Thyroid gland (tissue), 4 donors: ENCODE results near the gene ZNF606. TPM values are rescaled to one million over a fixed set of nuclear protein-coding genes. Genes with fewer than 3 reads are reported as not detected.
A peak's percentile ranks its signal among the peaks of the same experiment; 100 is the strongest.

Source experiments
- DNase-seq, 2 donors: peaks; one replicate each; pipeline ENCODE4 v3.0.0-alpha.2; 2019
- H3K27ac ChIP-seq, 3 donors: fragments of 200-600 bp; sonication (generic); 1 replicate in 2 of 3; 2 replicates in 1 of 3; pipeline ENCODE4 v1.5.1; 2016 to 2019; ENCODE audit warnings: mild to moderate bottlenecking in 1 of 3, moderate library complexity in 1 of 3
- H3K27me3 ChIP-seq: fragments of 200-600 bp; sonication (generic); one replicate; pipeline ENCODE4 v1.5.1; 2019
- H3K36me3 ChIP-seq, 2 donors: fragments of 200-600 bp; sonication (generic); one replicate each; pipeline ENCODE4 v1.5.1; 2016 to 2019
- H3K4me1 ChIP-seq, 2 donors: fragments of 200-600 bp; sonication (generic); one replicate each; pipeline ENCODE4 v1.5.1; 2017 to 2019
- H3K4me3 ChIP-seq, 3 donors: fragments of 200-600 bp; sonication (generic); replicated peaks in 1 of 3; 1 replicate in 2 of 3; 2 replicates in 1 of 3; pipeline ENCODE4 v1.5.1; 2016; ENCODE audit warnings: mild to moderate bottlenecking in 1 of 3
- H3K9me3 ChIP-seq: fragments of 200-600 bp; sonication (generic); one replicate; pipeline ENCODE4 v1.5.1; 2017
- POLR2A ChIP-seq, 2 donors: fragments of 450-650 bp; IDR thresholded peaks; one replicate each; pipeline ENCODE4 v1.6.1; 2017; ENCODE audit warnings: antibody characterized with exemption in 2 of 2, mild to moderate bottlenecking in 2 of 2, moderate library complexity in 1 of 2
- WGBS, 2 donors: methylation state at CpG; one replicate each; pipeline ENCODE4 v1.1.5; 2017; 5-methylcytosine and 5-hydroxymethylcytosine counted together
- intact Hi-C: fragments of 100-400 bp; cut with DNase I; formaldehyde crosslinking; loops from one replicate; pipeline ENCODE4 v1.15.1; 2023
- total RNA-seq, 4 donors: library from RNA; depleted of rRNA; stranded (reverse); fragments of >200 nt; gene quantifications; one replicate each; pipeline ENCODE4 v1.2.3, GENCODE V29; 2016
- TF ChIP-seq, protein P1 (sequence below), 6 experiments: fragments of 200-600 bp in 3 of 6; fragments of 450-650 bp in 3 of 6; sonication (generic) in 3 of 6; IDR thresholded peaks; one replicate each; pipeline ENCODE4 v1.5.1; 2016 to 2019; ENCODE audit warnings: antibody characterized with exemption in 6 of 6, mild to moderate bottlenecking in 2 of 6, inconsistent platforms in 1 of 6, moderate library complexity in 1 of 6

ZNF606 gene
- total RNA-seq, 4 donors from 2014 or later: 30.2 to 60.4 (median 38.6) TPM

GRCh38 chr19:58038688-58039204, 36.1 kb upstream of the ZNF606 start:
- no peaks in the 10 kb centered on the region for H3K27me3 ChIP-seq
- WGBS, 2 donors: 22 to 27% methylated on average over 6 to 8 of the region's 8 CpGs
- H3K9me3 ChIP-seq: no peaks in the 10 kb centered on the region

GRCh38 chr19:58037927-58038687, 35.5 kb upstream of the ZNF606 start:
- Histone ChIP-seq H3K36me3 (no peaks in the 10 kb centered on the region), H3K4me1 (peaks cover 2 to 12% of the 10 kb centered on the region in 2 donors), H3K27me3 (no peaks in the 10 kb centered on the region), H3K27ac (no peak overlapping the region), H3K4me3 (no peak overlapping the region), H3K9me3 (no peaks in the 10 kb centered on the region)
- peak; percentile 79 to 85 for DNase-seq
- intact Hi-C loops: no loop called here
- 6 to 15% methylated on average over 22 to 25 of the region's 44 CpGs for WGBS, 2 donors
- TF ChIP-seq, protein P1, sequence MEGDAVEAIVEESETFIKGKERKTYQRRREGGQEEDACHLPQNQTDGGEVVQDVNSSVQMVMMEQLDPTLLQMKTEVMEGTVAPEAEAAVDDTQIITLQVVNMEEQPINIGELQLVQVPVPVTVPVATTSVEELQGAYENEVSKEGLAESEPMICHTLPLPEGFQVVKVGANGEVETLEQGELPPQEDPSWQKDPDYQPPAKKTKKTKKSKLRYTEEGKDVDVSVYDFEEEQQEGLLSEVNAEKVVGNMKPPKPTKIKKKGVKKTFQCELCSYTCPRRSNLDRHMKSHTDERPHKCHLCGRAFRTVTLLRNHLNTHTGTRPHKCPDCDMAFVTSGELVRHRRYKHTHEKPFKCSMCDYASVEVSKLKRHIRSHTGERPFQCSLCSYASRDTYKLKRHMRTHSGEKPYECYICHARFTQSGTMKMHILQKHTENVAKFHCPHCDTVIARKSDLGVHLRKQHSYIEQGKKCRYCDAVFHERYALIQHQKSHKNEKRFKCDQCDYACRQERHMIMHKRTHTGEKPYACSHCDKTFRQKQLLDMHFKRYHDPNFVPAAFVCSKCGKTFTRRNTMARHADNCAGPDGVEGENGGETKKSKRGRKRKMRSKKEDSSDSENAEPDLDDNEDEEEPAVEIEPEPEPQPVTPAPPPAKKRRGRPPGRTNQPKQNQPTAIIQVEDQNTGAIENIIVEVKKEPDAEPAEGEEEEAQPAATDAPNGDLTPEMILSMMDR (IDR thresholded peaks at IDR 0.05): no peak
- no peak for TF ChIP-seq POLR2A (IDR thresholded peaks at IDR 0.05)

More at GRCh38 chr19:58038688-58039204, 36.1 kb upstream of the ZNF606 start:
- Histone ChIP-seq H3K4me1 (peaks cover 2 to 8% of the 10 kb centered on the region in 2 donors), H3K4me3 (no peak overlapping the region), H3K36me3 (no peaks in the 10 kb centered on the region), H3K27ac (no peak overlapping the region)
- TF ChIP-seq, protein P1 (IDR thresholded peaks at IDR 0.05): no peak
- no peak for TF ChIP-seq POLR2A (IDR thresholded peaks at IDR 0.05)
- intact Hi-C loops: no loop called here
- no peak for DNase-seq

DNA sequence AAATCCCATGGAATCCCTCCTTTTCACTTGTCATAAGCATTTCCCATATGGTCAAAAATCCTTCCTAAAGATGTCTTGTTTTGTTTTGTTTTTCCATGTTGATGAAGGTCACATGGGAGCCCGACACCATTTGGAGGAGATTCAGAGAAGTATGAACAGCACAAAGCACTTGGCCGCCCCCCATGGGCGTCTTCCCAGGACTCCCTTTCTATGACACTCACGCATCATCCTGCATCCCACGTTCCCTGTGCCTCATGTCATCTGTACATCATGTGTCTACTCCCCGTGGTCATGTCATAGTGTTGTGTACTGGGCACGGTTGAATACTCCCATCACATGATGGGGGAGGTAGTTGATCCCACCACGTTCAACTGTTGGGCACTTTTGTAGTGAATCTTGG, 33.2 kb upstream of the ZNF606 start:
- intact Hi-C loops: no loop called here
- no peaks in the 10 kb centered on the region for H3K27me3 ChIP-seq
- DNase-seq: no peak
- TF ChIP-seq, protein P1 (IDR thresholded peaks at IDR 0.05): no peak
- no peak for TF ChIP-seq POLR2A (IDR thresholded peaks at IDR 0.05)
- no peak overlapping the region for H3K4me3 ChIP-seq
- no peak overlapping the region for H3K27ac ChIP-seq
- H3K4me1 ChIP-seq: peaks cover 2 to 12% of the 10 kb centered on the region in 2 donors
- WGBS, 2 donors: 71 to 72% methylated on average over 8 of the region's 8 CpGs
- H3K9me3 ChIP-seq: no peaks in the 10 kb centered on the region
- no peaks in the 10 kb centered on the region for H3K36me3 ChIP-seq

DNA sequence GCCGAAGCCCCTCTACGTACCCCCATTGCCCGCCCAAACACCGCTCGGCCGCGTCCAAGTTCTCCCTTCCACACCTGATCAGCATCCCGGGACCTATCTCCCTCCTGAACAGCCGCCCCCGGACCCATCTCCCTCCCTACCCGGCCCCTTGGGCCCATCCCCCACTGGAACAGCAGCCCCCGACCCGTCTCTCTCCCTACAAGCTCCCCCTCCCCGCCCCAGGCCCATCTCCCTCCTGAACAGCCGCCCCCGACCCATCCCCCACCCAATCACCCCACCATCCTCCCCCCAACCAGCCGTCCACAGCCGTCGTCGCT, 31.8 kb upstream of the ZNF606 start:
- Histone ChIP-seq H3K27ac (peak overlapping the region in 1 of 3 donors; percentile 53), H3K27me3 (no peaks in the 10 kb centered on the region), H3K9me3 (no peaks in the 10 kb centered on the region), H3K4me3 (peak overlapping the region in 1 of 3 donors; percentile 55), H3K36me3 (no peaks in the 10 kb centered on the region), H3K4me1 (peaks cover 2 to 12% of the 10 kb centered on the region in 2 donors)
- peak in 1 of 2 donors; percentile 19 for DNase-seq
- intact Hi-C loops: no loop called here
- TF ChIP-seq, protein P1 (IDR thresholded peaks at IDR 0.05): no peak
- TF ChIP-seq POLR2A (IDR thresholded peaks at IDR 0.05): no peak
- 1 to 5% methylated on average over 18 to 20 of the region's 20 CpGs for WGBS, 2 donors
